Endothelial cell of umbilical vein (primary cell): ENCODE results near the gene GATM. TPM values are rescaled to one million over a fixed set of nuclear protein-coding genes. Genes with fewer than 3 reads are reported as not detected.

Experiments
- BruUV-seq: library from RNA; stranded (reverse); fragments of 400-500 nt; replicated peaks from 2 replicates; lab custom pipeline; 2021; lab: Mats Ljungman, UMichigan
- CTCF ChIA-PET: fragments of 300-600, 350-600 bp; sonication (Branson Sonifier 250); formaldehyde crosslinking; loops from one replicate; lab custom pipeline; 2021; ENCODE audit warnings: antibody characterized with exemption, inconsistent platforms; lab: Charles Lee
- POLR2A ChIA-PET: fragments of 300-600, 350-600 bp; sonication (Branson Sonifier 250); formaldehyde crosslinking; loops from one replicate; lab custom pipeline; 2021; ENCODE audit warnings: antibody characterized with exemption, inconsistent platforms; lab: Charles Lee
- DNase-seq: peaks from one replicate; pipeline ENCODE4 v3.0.0-alpha.2; 2011; ENCODE audit warnings: low read depth, low spot score
- FAIRE-seq: peaks from 2 replicates; lab custom pipeline; 2011; peaks lifted over from hg19 to GRCh38; lab: Jason Lieb, UNC
- H2AFZ ChIP-seq: 2 replicates; pipeline ENCODE4 v1.6.0; 2012; ENCODE audit warnings: low read depth, low read length, control low read depth, inconsistent platforms
- H3K27ac ChIP-seq: 2 replicates; pipeline ENCODE4 v1.5.1; 2011; ENCODE audit warnings: low read depth, mild to moderate bottlenecking, control low read depth, low read length, moderate library complexity; ENCODE audit not compliant: insufficient read depth
- H3K27me3 ChIP-seq, 2 experiments: 2 replicates each; pipeline versions ENCODE4 v1.6.0 to v1.6.1; 2011; ENCODE audit warnings: low read length in 2 of 2, mixed read lengths in 1 of 2; ENCODE audit not compliant: control insufficient read depth in 2 of 2, insufficient read depth in 2 of 2
- H3K36me3 ChIP-seq, 2 experiments: 2 replicates in 1 of 2; 3 replicates in 1 of 2; pipeline ENCODE4 v1.5.1; 2011; ENCODE audit warnings: low read length in 2 of 2, mild to moderate bottlenecking in 1 of 2, moderate library complexity in 1 of 2; ENCODE audit not compliant: control insufficient read depth in 2 of 2, insufficient read depth in 2 of 2; ENCODE audit errors: extremely low read depth in 1 of 2
- H3K4me1 ChIP-seq: 3 replicates; pipeline ENCODE4 v1.5.1; 2011; ENCODE audit warnings: mild to moderate bottlenecking, low read length; ENCODE audit not compliant: control insufficient read depth, insufficient read depth; ENCODE audit errors: extremely low read depth
- H3K4me2 ChIP-seq: 2 replicates; pipeline ENCODE4 v1.6.1; 2011; ENCODE audit warnings: low read length, control low read depth, mixed read lengths; ENCODE audit not compliant: insufficient read depth
- H3K4me3 ChIP-seq, 3 experiments: fragments of 200-600 bp in 1 of 3; sonication (generic), shearing (Covaris generic) in 1 of 3; replicated peaks in 1 of 3; 2 replicates each; pipeline ENCODE4 v1.5.1; 2011 to 2016; ENCODE audit warnings: control low read depth in 3 of 3, low read length in 3 of 3, mild to moderate bottlenecking in 2 of 3, inconsistent platforms in 1 of 3, low read depth in 1 of 3, moderate library complexity in 1 of 3; ENCODE audit not compliant: insufficient read depth in 1 of 3
- H3K79me2 ChIP-seq: 2 replicates; pipeline ENCODE4 v1.6.0; 2012; ENCODE audit warnings: low read length, inconsistent platforms; ENCODE audit not compliant: control insufficient read depth, insufficient read depth
- H3K9ac ChIP-seq: replicated peaks from 2 replicates; pipeline ENCODE3; 2011; ENCODE audit warnings: low read length, control low read depth; ENCODE audit not compliant: insufficient read depth; ENCODE audit errors: extremely low read depth
- H3K9me1 ChIP-seq: replicated peaks from 3 replicates; pipeline ENCODE4 v1.6.0; 2011; ENCODE audit warnings: mild to moderate bottlenecking, low read length; ENCODE audit not compliant: control insufficient read depth, insufficient read depth; ENCODE audit errors: extremely low read depth
- H3K9me3 ChIP-seq: replicated peaks from 2 replicates; pipeline ENCODE4 v1.5.1; 2012; ENCODE audit warnings: low read length, inconsistent platforms; ENCODE audit not compliant: control insufficient read depth, insufficient read depth
- H4K20me1 ChIP-seq: replicated peaks from 2 replicates; pipeline ENCODE3; 2011; ENCODE audit warnings: mild to moderate bottlenecking, low read length; ENCODE audit not compliant: control insufficient read depth, insufficient read depth; ENCODE audit errors: extremely low read depth
- CTCF ChIP-seq, 2 donors: IDR thresholded peaks; 1 replicate in 1 of 2; 2 replicates in 1 of 2; pipeline ENCODE4 v1.5.1; 2011; ENCODE audit warnings: low read length in 2 of 2, mild to moderate bottlenecking in 2 of 2, moderate library complexity in 2 of 2, control low read depth in 1 of 2, inconsistent platforms in 1 of 2, low read depth in 1 of 2; ENCODE audit not compliant: insufficient read depth in 1 of 2; ENCODE audit errors: extremely low read depth in 1 of 2
- EZH2 ChIP-seq: IDR thresholded peaks from 2 replicates; pipeline ENCODE4 v1.6.1; 2012; ENCODE audit warnings: borderline replicate concordance, low read depth, mild to moderate bottlenecking, moderate library complexity, low read length, inconsistent platforms; ENCODE audit not compliant: severe bottlenecking
- FOS ChIP-seq: IDR thresholded peaks from 2 replicates; pipeline ENCODE4 v1.6.1; 2011; ENCODE audit warnings: mild to moderate bottlenecking, low read length, moderate library complexity, borderline replicate concordance; ENCODE audit not compliant: insufficient read depth
- GATA2 ChIP-seq: IDR thresholded peaks from 2 replicates; pipeline ENCODE4 v1.7.0; 2011; ENCODE audit warnings: low read depth, mild to moderate bottlenecking, moderate library complexity, mixed read lengths, low read length; ENCODE audit not compliant: insufficient read length, insufficient read depth
- JUN ChIP-seq: IDR thresholded peaks from 2 replicates; pipeline ENCODE4 v1.6.1; 2011; ENCODE audit warnings: borderline replicate concordance, low read depth; ENCODE audit not compliant: insufficient read length, insufficient read depth
- MAX ChIP-seq: IDR thresholded peaks from 2 replicates; pipeline ENCODE4 v1.6.1; 2011; ENCODE audit not compliant: insufficient read depth, insufficient read length
- MYC ChIP-seq: IDR thresholded peaks from one replicate; pipeline ENCODE4 v1.6.1; 2011; ENCODE audit warnings: mild to moderate bottlenecking, low read depth, low read length
- POLR2A ChIP-seq: IDR thresholded peaks from 2 replicates; pipeline ENCODE4 v1.6.1; 2012; ENCODE audit warnings: low read depth, mild to moderate bottlenecking, control low read depth, low read length
- POLR2AphosphoS5 ChIP-seq: IDR thresholded peaks from 2 replicates; pipeline ENCODE4 v1.6.1; 2012; ENCODE audit warnings: low read depth, mild to moderate bottlenecking, control low read depth, low read length, moderate library complexity; ENCODE audit not compliant: insufficient read depth
- dilution Hi-C: fragments of 300-500 bp; cut with MboI; formaldehyde crosslinking; loops from one replicate; pipeline ENCODE4 v1.15.0; 2019; ENCODE audit warnings: low sequenced_read_pairs; ENCODE audit not compliant: extremely low pct_ligation_motif_present
- intact Hi-C: fragments of 100-400 bp; cut with micrococcal nuclease; formaldehyde crosslinking; loops from one replicate; pipeline ENCODE4 v1.10.0; 2022
- polyA plus RNA-seq, 4 experiments: library from polyadenylated mRNA; depleted of rRNA in 3 of 4; stranded (reverse) in 3 of 4; unstranded in 1 of 4; fragments of >200 nt; gene quantifications; 2 replicates each; pipeline versions ENCODE4 v1.2.1 to v1.2.3, GENCODE V29; 2011 to 2012; ENCODE audit warnings: missing spikeins in 1 of 4
- total RNA-seq: library from RNA; stranded (reverse); gene quantifications from 2 replicates; pipeline ENCODE4 v1.2.3, GENCODE V29; 2021

The GATM gene
- total and polyA plus RNA-seq, 2 donors (not counting 3 experiments of a cell fraction or from before 2014, with no cell fraction given) = 0.21 to 0.60 TPM

DNA sequence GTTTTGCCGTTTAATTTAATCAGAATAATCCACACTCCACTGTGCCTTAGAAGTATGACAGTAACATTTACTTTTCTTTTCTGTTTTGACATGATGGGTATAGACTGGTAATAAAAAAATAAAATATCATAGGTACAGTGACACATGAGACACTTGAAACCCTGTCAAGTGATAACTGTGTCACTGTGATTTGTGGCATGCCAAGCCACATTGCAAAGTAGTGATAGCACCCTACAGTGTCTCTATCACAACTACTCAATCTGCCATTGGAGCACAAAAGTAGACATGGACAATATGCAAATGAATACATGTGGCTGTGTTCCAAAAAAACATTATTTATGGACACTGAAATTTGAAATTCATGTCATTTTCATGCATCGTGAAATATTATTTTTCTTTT is 22.5 kb downstream of the GATM start:
- H3K27ac ChIP-seq = no peak overlapping the region
- dilution Hi-C loops = no loop called here
- no TSS peak for BruUV-seq
- TF ChIP-seq MYC (no peak), JUN (no peak), FOS (no peak), EZH2 (no peak), MAX (no peak), POLR2A (no peak), GATA2 (no peak), CTCF (IDR thresholded peaks at IDR 0.05; ENCODE audit: extremely low read depth in 1 of 2, insufficient read depth in 1 of 2, low read depth in 1 of 2, low read length in 2 of 2) (no peak), POLR2AphosphoS5 (no peak)
- CTCF ChIA-PET = interaction anchor here (1.3 kb wide), 1 partner anchor 150 kb away, joined by 3 read pairs; no protein-coding TSS in a partner anchor
- H2AFZ ChIP-seq = no peak overlapping the region
- no peaks in the 10 kb centered on the region for H4K20me1 ChIP-seq
- H3K4me2 ChIP-seq = no peak overlapping the region
- H3K27me3 ChIP-seq = peaks cover 2 to 5% of the 10 kb centered on the region in 2 experiments
- POLR2A ChIA-PET = no interaction called here
- no peaks in the 10 kb centered on the region for H3K36me3 ChIP-seq
- H3K4me1 ChIP-seq = no peaks in the 10 kb centered on the region
- H3K9me3 ChIP-seq = no peaks in the 10 kb centered on the region
- no peaks in the 10 kb centered on the region for H3K9me1 ChIP-seq
- no peak overlapping the region for H3K9ac ChIP-seq
- DNase-seq (no peak), FAIRE-seq (no peak)
- no peak overlapping the region for H3K4me3 ChIP-seq
- intact Hi-C loops = no loop called here
- no peaks in the 10 kb centered on the region for H3K79me2 ChIP-seq
